HG03039 (cell line): ENCODE data around the gene ABCA4.

Experiments
- ATAC-seq: cut with Tn5 transposase; IDR thresholded peaks from one replicate; pipeline ENCODE4 v1.9.1; 2021; ENCODE audit warnings: mild to moderate bottlenecking, moderate library complexity; ENCODE audit not compliant: unreplicated experiment

Gene ABCA4

GRCh38 chr1:94105581-94105952 lies 15.4 kb downstream of the ABCA4 start:
- ATAC-seq = no peak

GRCh38 chr1:94104776-94105580 lies 16.0 kb downstream of the ABCA4 start:
- no peak for ATAC-seq

GRCh38 chr1:94104127-94104684 lies 16.7 kb downstream of the ABCA4 start:
- ATAC-seq = no peak

- ATAC-seq = no peak
Measured at GRCh38 chr1:94103608-94104007, 17.3 kb downstream of the ABCA4 start.

GRCh38 chr1:94101613-94102525 lies 19.1 kb downstream of the ABCA4 start:
- ATAC-seq = no peak

- no peak for ATAC-seq
Measured at GRCh38 chr1:94100785-94101612, 19.9 kb downstream of the ABCA4 start.

- ATAC-seq = no peak
Measured at GRCh38 chr1:94100129-94100784, 20.7 kb downstream of the ABCA4 start.

GRCh38 chr1:94099303-94099702 lies 21.6 kb downstream of the ABCA4 start:
- no peak for ATAC-seq

GRCh38 chr1:94098585-94099111 lies 22.3 kb downstream of the ABCA4 start:
- ATAC-seq = no peak

GRCh38 chr1:94096797-94097549 lies 24.0 kb downstream of the ABCA4 start:
- ATAC-seq = no peak

- ATAC-seq = no peak
Measured at GRCh38 chr1:94095744-94096469, 25.0 kb downstream of the ABCA4 start.

GRCh38 chr1:94095112-94095637 lies 25.8 kb downstream of the ABCA4 start:
- ATAC-seq = no peak

GRCh38 chr1:94094469-94095111 lies 26.4 kb downstream of the ABCA4 start:
- no peak for ATAC-seq

- no peak for ATAC-seq
Measured at GRCh38 chr1:94093996-94094395, 27.0 kb downstream of the ABCA4 start.

GRCh38 chr1:94093396-94093795 lies 27.6 kb downstream of the ABCA4 start:
- no peak for ATAC-seq

GRCh38 chr1:94092210-94092613 lies 28.7 kb downstream of the ABCA4 start:
- no peak for ATAC-seq

GRCh38 chr1:94090761-94091160 lies 30.2 kb downstream of the ABCA4 start:
- no peak for ATAC-seq

GRCh38 chr1:94087193-94087592 lies 33.8 kb downstream of the ABCA4 start:
- ATAC-seq = no peak
